ENCODE results near the gene EYA2. TPM values are rescaled to one million over a fixed set of nuclear protein-coding genes. Genes with fewer than 3 reads are reported as not detected.

The EYA2 gene
- total RNA-seq, 1 experiment from 2014 or later, result 0.74 TPM

GRCh38 chr20:47159166-47159565 lies 264.5 kb downstream of the EYA2 start:
- Mint-ChIP-seq H3K4me1 (no peaks in the 10 kb centered on the region), H3K27ac (no peak overlapping the region; a peak in 1 of 7 replicates), H3K36me3 (ENCODE audit: insufficient read depth in 1 of 3, low read depth in 3 of 3) (peaks cover 0 to 5% (median 3%) of the 10 kb centered on the region in 3 experiments; a peak in 5 of 7 replicates), H3K4me3 (no peak overlapping the region), H3K27me3 (ENCODE audit: low read depth) (no peaks in the 10 kb centered on the region; the same call in 1 of the 2 replicates), H3K9me3 (peaks cover 0 to 5% of the 10 kb centered on the region in 2 experiments; a peak in 4 of 5 replicates)
- Histone ChIP-seq H2BK5ac (ENCODE audit: insufficient read length, low read length) (no peak overlapping the region), H3K27ac (ENCODE audit: insufficient read length, low read depth, low read length) (no peak overlapping the region), H4K91ac (ENCODE audit: insufficient read length, low read depth, low read length) (no peak overlapping the region), H3K18ac (ENCODE audit: insufficient read length, low read depth, low read length) (no peak overlapping the region), H3K4me1 (ENCODE audit: insufficient read depth, low read length) (no peaks in the 10 kb centered on the region), H2BK120ac (ENCODE audit: low read depth, low read length, poor library complexity, severe bottlenecking) (no peak overlapping the region), H4K8ac (replicated peaks; ENCODE audit: insufficient read length, low read depth, low read length) (no peak overlapping the region), H2BK15ac (ENCODE audit: low read depth, low read length) (no peak overlapping the region), H2BK12ac (ENCODE audit: insufficient read length, low read depth, low read length) (no peak overlapping the region), H3K27me3 (ENCODE audit: insufficient read depth, low read length) (no peaks in the 10 kb centered on the region), H3K4me2 (ENCODE audit: insufficient read depth, insufficient read length, low read length) (no peak overlapping the region), H3K56ac (ENCODE audit: insufficient read length, low read depth, low read length) (no peak overlapping the region), H3K79me1 (ENCODE audit: insufficient read depth, low read depth, low read length, poor library complexity, severe bottlenecking) (no peaks in the 10 kb centered on the region), H4K5ac (ENCODE audit: insufficient read length, low read depth, low read length) (no peak overlapping the region), H3K9me3 (ENCODE audit: control insufficient read depth, low read depth, low read length) (no peaks in the 10 kb centered on the region), H3K23me2 (ENCODE audit: insufficient read length, low read depth, low read length, poor library complexity, severe bottlenecking) (no peaks in the 10 kb centered on the region), H2BK20ac (ENCODE audit: low read depth, low read length, poor library complexity, severe bottlenecking) (no peak overlapping the region), H2AFZ (ENCODE audit: low read length) (no peak overlapping the region), H3K23ac (ENCODE audit: insufficient read length, low read depth, low read length) (no peak overlapping the region), H3K79me2 (ENCODE audit: insufficient read depth, low read length) (no peaks in the 10 kb centered on the region), H3K4ac (ENCODE audit: low read depth, low read length) (no peak overlapping the region), H4K20me1 (ENCODE audit: control insufficient read depth, insufficient read depth, insufficient read length) (no peaks in the 10 kb centered on the region), H3T11ph (ENCODE audit: low read length) (no peak overlapping the region), H3K14ac (ENCODE audit: insufficient read depth, low read length) (no peak overlapping the region), H3K9ac (ENCODE audit: extremely low read depth, insufficient read length, low read length) (no peak overlapping the region), H2AK5ac (ENCODE audit: insufficient read length, low read length) (no peak overlapping the region)
- DNase-seq, result no peak
- TF ChIP-seq CTCF (conservative IDR thresholded peaks at IDR 0.05), result no peak
- no CpG with 5 or more reads among the region's 5 CpGs for WGBS (ENCODE audit: extremely low coverage, insufficient read length, low lambda C conversion rate)
